ENCODE results near the gene POU6F2.

POU6F2 gene

DNA sequence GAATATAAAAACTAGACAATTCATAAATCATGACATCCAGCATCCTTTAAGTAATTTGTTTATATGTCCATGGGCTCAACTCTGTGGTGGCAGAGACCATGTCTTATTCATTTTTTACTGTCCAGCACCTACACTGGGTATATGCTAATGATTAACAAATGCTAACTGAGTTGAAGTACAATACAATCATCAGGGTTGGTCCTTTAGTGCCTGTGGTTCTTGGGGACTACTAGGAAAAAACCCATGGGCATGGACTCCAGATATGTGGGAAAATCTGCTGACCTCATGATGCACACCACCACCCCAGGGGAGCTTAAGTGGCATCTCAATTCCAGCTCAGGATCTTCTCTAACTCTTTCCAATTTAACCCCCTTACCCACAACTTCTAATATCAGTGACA is 503.2 kb downstream of the POU6F2 start:
- DNase-seq (ENCODE audit: extremely low read depth in 1 of 2, low read depth in 1 of 2), result no peak

GRCh38 chr7:39488467-39489393 is 511.0 kb downstream of the POU6F2 start:
- DNase-seq (ENCODE audit: extremely low read depth in 1 of 2, low read depth in 1 of 2), result no peak

DNA sequence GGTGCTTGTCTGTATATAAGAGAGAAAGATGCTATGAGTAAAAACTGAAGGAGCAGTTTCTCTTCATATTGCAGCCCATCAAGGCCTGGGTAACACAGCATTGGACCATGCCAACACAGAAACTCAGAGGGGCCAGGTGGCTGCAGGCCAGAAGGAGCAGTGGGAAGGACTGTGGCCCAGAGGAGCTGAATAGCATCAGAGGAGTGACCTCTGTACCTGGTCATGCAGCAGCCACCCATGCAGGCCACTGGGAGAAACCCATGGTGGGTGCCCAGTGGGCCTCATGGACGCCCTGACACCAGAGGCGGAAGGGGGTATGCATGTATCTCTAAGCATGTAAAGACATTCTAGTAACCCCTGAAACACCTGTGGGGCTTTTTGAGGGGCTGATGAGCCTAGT is 512.6 kb downstream of the POU6F2 start:
- DNase-seq (ENCODE audit: extremely low read depth in 1 of 2, low read depth in 1 of 2), result no peak

DNA sequence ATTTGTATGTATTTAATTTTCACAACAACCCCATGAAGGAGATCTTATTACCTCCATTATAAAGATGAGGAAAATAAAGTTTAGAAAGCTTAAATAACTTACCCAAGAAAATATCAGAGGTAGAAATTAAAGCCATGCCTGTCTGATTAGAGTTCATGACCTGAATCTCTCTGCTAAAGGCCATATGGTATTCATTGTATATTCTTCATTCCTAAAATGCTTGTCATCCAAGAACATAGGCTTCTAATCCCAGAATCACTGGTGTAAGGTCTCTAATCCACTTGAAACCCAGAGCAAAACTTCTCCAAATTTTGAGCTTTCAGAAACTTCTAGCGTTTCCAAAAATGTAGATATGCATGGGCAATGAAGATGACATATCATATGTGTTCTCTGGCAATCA is 516.2 kb downstream of the POU6F2 start:
- DNase-seq (ENCODE audit: extremely low read depth in 1 of 2, low read depth in 1 of 2), result no peak

DNA sequence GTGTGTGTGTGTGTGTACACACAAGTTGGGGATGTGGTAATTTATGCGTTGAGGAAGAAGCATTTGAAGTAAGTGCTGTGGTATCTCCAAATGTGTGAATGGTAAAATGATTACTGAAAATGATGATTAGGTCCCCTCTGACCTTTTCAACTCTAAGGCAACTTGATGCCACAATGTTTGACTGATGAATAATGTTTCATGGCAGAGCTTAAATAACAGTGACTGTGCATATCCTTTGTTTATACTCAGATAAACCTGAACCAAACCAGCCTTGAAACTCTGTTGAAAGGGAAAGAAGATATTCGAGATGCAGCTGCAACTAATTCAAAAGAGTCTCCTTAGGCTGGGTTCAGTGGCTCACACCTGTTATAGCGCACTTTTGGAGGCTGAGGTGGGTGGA is 523.6 kb downstream of the POU6F2 start:
- DNase-seq (ENCODE audit: extremely low read depth in 1 of 2, low read depth in 1 of 2), result no peak

GRCh38 chr7:39504963-39505362 is 527.3 kb downstream of the POU6F2 start:
- no peak for DNase-seq (ENCODE audit: extremely low read depth in 1 of 2, low read depth in 1 of 2)

GRCh38 chr7:39507866-39508551 is 530.3 kb downstream of the POU6F2 start:
- DNase-seq (ENCODE audit: extremely low read depth in 1 of 2, low read depth in 1 of 2), result no peak

DNA sequence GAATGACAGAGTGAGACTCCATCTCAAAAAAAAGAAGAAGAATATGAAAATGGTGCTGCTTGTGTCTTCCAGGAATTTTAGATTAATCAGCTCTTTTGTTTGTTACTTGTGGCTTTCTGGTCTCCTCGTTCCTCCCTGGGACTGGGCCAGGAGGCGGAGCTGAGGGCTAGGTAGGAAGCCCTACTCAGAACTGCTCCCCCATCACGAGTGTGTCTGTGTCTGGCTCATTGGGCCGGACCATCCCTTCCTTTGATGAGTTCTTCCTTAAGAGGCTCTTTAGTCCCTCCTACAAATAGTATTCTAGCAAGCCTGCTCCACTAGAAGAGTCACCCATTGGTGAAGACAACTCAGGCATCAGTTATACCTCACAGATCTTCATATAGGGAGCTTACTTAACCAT is 531.7 kb downstream of the POU6F2 start:
- no peak for DNase-seq (ENCODE audit: extremely low read depth in 1 of 2, low read depth in 1 of 2)

- DNase-seq (ENCODE audit: extremely low read depth in 1 of 2, low read depth in 1 of 2), result no peak
These were observed 532.2 kb downstream of the POU6F2 start for GRCh38 chr7:39509912-39510311.

GRCh38 chr7:39510864-39511354 is 533.2 kb downstream of the POU6F2 start:
- no peak for DNase-seq (ENCODE audit: extremely low read depth in 1 of 2, low read depth in 1 of 2)

DNA sequence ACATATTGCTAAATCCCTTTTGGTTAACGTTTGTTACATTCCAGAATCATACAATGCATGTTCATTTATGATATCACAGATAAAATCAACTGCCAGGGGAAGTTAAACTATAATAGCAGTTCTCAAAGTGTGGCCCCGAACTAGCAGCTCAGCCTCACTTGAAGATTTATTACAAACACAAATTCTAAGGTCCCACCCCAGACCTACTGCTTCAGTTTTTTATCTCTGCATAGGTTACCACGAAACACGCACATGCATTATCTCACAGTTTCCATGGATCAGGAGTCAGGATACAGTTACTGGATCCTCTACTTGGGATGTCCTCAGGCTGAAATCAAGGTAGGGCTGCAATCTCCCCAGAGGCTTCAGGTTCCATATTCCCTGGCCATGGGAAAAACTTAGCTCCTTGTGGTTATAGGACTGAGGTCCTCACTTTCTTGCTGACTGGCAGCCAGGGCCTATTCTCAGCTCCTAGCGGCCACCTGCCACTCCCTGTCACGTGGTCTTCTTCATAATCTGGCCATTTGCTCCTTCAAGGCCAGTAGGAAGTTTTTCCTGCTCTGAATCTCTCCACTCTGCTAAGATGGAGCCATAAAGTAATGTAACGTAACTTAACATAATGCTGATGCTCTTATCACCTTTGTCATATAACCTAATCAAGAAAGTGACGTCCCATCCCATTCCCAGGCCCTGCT is 538.0 kb downstream of the POU6F2 start:
- DNase-seq (ENCODE audit: extremely low read depth in 1 of 2, low read depth in 1 of 2), result no peak

- no peak for DNase-seq (ENCODE audit: extremely low read depth in 1 of 2, low read depth in 1 of 2)
These were observed 538.8 kb downstream of the POU6F2 start for GRCh38 chr7:39516498-39516897.

GRCh38 chr7:39517240-39517639 is 539.5 kb downstream of the POU6F2 start:
- no peak for DNase-seq (ENCODE audit: extremely low read depth in 1 of 2, low read depth in 1 of 2)

Data from stimulated activated CD8-positive, alpha-beta memory T cell treated with anti-CD3 and anti-CD28 coated beads, Interleukin-7, amount 100 ng/mL, for 48 hours (primary cell).